ENCODE results near the gene HIPK2.

The HIPK2 gene

GRCh38 chr7:139532636-139533155, 245.1 kb downstream of the HIPK2 start:
- ChIA-PET POLR2A (no interaction called here), CTCF (interaction anchor here (0.7 kb wide), 1 partner anchor 89 kb away, joined by 3 read pairs; no protein-coding TSS in a partner anchor)
- no peak for DNase-seq (ENCODE audit: extremely low spot score)
- TF ChIP-seq, protein P1, sequence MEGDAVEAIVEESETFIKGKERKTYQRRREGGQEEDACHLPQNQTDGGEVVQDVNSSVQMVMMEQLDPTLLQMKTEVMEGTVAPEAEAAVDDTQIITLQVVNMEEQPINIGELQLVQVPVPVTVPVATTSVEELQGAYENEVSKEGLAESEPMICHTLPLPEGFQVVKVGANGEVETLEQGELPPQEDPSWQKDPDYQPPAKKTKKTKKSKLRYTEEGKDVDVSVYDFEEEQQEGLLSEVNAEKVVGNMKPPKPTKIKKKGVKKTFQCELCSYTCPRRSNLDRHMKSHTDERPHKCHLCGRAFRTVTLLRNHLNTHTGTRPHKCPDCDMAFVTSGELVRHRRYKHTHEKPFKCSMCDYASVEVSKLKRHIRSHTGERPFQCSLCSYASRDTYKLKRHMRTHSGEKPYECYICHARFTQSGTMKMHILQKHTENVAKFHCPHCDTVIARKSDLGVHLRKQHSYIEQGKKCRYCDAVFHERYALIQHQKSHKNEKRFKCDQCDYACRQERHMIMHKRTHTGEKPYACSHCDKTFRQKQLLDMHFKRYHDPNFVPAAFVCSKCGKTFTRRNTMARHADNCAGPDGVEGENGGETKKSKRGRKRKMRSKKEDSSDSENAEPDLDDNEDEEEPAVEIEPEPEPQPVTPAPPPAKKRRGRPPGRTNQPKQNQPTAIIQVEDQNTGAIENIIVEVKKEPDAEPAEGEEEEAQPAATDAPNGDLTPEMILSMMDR (IDR thresholded peaks at IDR 0.05; ENCODE audit: control extremely low read depth, extremely low read depth, low read depth, missing control alignments), result no peak

GRCh38 chr7:139531094-139531493, 246.7 kb downstream of the HIPK2 start:
- TF ChIP-seq, protein P1 (IDR thresholded peaks at IDR 0.05; ENCODE audit: control extremely low read depth, extremely low read depth, low read depth, missing control alignments), result no peak

GRCh38 chr7:139526578-139527544, 250.9 kb downstream of the HIPK2 start:
- ChIA-PET POLR2A (no interaction called here), CTCF (no interaction called here)
- DNase-seq (ENCODE audit: extremely low spot score), result no peak
- TF ChIP-seq, protein P1 (IDR thresholded peaks at IDR 0.05; ENCODE audit: control extremely low read depth, extremely low read depth, low read depth, missing control alignments), result no peak

More at GRCh38 chr7:139531094-139531493, 246.7 kb downstream of the HIPK2 start:
- POLR2A ChIA-PET, result no interaction called here
- CTCF ChIA-PET, result no interaction called here
- DNase-seq (ENCODE audit: extremely low spot score), result no peak

DNA sequence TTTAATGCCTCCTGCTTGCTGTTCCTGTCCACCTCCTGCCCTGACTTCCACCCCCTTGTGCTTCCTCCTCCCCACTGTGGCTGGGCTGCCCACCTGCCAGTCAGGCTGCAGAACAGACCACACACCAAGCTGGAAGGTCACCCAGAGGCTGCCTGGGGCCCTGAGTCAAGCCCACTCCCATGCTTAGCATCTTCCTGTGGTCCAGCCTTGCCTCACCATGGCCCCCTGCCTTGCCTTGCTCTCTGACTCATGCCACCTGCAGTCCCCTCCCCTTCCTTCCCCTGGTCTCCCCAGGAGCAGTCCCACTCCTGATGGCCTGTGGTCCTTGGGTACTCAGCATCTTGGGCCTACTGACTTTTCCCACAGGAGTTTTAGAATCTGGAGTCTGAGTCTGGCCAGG, 252.0 kb downstream of the HIPK2 start:
- ChIA-PET POLR2A (no interaction called here), CTCF (no interaction called here)
- no peak for DNase-seq (ENCODE audit: extremely low spot score)
- TF ChIP-seq, protein P1 (IDR thresholded peaks at IDR 0.05; ENCODE audit: control extremely low read depth, extremely low read depth, low read depth, missing control alignments), result no peak

- ChIA-PET CTCF (interaction anchor here (1.3 kb wide), 1 partner anchor 30 kb away, joined by 3 read pairs; no protein-coding TSS in a partner anchor), POLR2A (no interaction called here)
- TF ChIP-seq, protein P1 (IDR thresholded peaks at IDR 0.05; ENCODE audit: control extremely low read depth, extremely low read depth, low read depth, missing control alignments), result no peak
- no peak for DNase-seq (ENCODE audit: extremely low spot score)
These were observed 252.6 kb downstream of the HIPK2 start for GRCh38 chr7:139525239-139525638.

DNA sequence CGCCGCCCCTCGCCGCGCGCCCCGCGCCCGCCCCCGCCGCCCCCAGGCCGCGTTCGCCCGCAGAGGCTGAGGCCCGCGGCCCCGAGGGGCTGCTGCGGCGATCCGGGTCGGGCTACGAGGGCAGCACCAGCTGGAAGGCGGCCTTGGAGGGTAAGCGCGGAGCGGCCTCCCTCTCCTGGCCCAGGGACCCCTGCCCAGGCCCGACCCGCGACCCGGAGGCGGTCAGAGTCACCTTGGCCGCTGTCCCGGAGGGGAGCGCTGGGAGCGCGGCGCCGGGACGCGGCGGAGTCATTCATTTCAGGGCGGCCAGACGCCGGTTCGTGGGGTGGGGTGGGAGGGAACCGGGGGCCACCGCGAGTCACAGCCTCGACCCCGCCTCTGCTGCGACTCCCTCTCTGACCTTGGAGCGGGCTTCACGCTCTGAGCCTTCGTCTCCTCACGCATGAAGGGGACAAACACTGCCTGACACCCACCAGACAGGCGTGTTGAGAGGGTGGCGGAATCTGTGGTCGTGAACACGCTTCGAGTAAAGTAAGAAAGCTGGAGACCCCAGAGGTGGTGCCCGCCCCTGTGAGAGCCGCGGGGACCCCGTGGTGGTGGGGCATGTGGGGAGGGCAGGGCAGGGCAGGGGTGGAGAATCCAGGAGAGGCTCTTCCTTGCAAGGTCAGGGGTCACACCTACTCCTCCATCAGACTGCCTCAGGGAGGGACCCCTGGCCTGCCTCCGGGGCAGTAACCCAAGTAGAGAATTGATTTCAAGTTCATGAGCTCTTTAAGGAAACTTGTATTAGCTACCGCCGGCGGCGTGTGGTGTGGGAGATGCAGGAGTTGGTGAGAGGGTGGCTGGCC, 253.6 kb downstream of the HIPK2 start:
- ChIA-PET POLR2A (no interaction called here), CTCF (interaction anchor here (1.3 kb wide), 1 partner anchor 29 kb away, joined by 3 read pairs; no protein-coding TSS in a partner anchor)
- DNase-seq (ENCODE audit: extremely low spot score), result no peak
- TF ChIP-seq, protein P1 (IDR thresholded peaks at IDR 0.05; ENCODE audit: control extremely low read depth, extremely low read depth, low read depth, missing control alignments), result no peak

Data from GM10248 (cell line).